ENCODE results near the gene RFFL.

GRCh38 chr17:35086931-35087573 is 23.5 kb upstream of the RFFL start:
- TF ChIP-seq CTCF (IDR thresholded peaks at IDR 0.05) = no peak
- no peak for TF ChIP-seq POLR2A (IDR thresholded peaks at IDR 0.05)
